ENCODE results near the gene ZBP1.
A peak's percentile ranks its signal among the peaks of the same experiment; 100 is the strongest.

The ZBP1 gene

GRCh38 chr20:57658447-57658832, 38.2 kb upstream of the ZBP1 start:
- peak; percentile 5 for DNase-seq

GRCh38 chr20:57657535-57658446, 37.6 kb upstream of the ZBP1 start:
- peak; percentile 24 for DNase-seq

GRCh38 chr20:57656821-57657534, 36.8 kb upstream of the ZBP1 start:
- no peak for DNase-seq

- DNase-seq, result no peak
Measured at GRCh38 chr20:57656252-57656820, 36.1 kb upstream of the ZBP1 start.

GRCh38 chr20:57655809-57656155, 35.6 kb upstream of the ZBP1 start:
- DNase-seq, result no peak

- DNase-seq, result no peak
Measured at GRCh38 chr20:57654998-57655808, 35.0 kb upstream of the ZBP1 start.

- DNase-seq, result peak; percentile 47
Measured at GRCh38 chr20:57654363-57654997, 34.3 kb upstream of the ZBP1 start.

- DNase-seq, result no peak
Measured at GRCh38 chr20:57653910-57654309, 33.7 kb upstream of the ZBP1 start.

- no peak for DNase-seq
Measured at GRCh38 chr20:57653546-57653900, 33.3 kb upstream of the ZBP1 start.

GRCh38 chr20:57652606-57653545, 32.6 kb upstream of the ZBP1 start:
- no peak for DNase-seq

GRCh38 chr20:57651881-57652605, 31.8 kb upstream of the ZBP1 start:
- no peak for DNase-seq

- DNase-seq, result no peak
Measured at GRCh38 chr20:57650756-57651483, 30.7 kb upstream of the ZBP1 start.

GRCh38 chr20:57650266-57650665, 30.0 kb upstream of the ZBP1 start:
- no peak for DNase-seq

GRCh38 chr20:57649617-57650015, 29.4 kb upstream of the ZBP1 start:
- DNase-seq, result no peak

- no peak for DNase-seq
Measured at GRCh38 chr20:57648878-57649616, 28.8 kb upstream of the ZBP1 start.

GRCh38 chr20:57647933-57648785, 27.9 kb upstream of the ZBP1 start:
- DNase-seq, result no peak

GRCh38 chr20:57647006-57647932, 27.0 kb upstream of the ZBP1 start:
- DNase-seq, result no peak
